ENCODE results near the gene ALKBH8. TPM values are rescaled to one million over a fixed set of nuclear protein-coding genes. Genes with fewer than 3 reads are reported as not detected.
"Not testable (repeated sequence)": the region's sequence is repeated elsewhere in the genome, so short reads cannot be mapped to it uniquely, and the experiment has no call there.

The ALKBH8 gene
- total RNA-seq, 1 donor from 2014 or later, result 11.8 TPM

DNA sequence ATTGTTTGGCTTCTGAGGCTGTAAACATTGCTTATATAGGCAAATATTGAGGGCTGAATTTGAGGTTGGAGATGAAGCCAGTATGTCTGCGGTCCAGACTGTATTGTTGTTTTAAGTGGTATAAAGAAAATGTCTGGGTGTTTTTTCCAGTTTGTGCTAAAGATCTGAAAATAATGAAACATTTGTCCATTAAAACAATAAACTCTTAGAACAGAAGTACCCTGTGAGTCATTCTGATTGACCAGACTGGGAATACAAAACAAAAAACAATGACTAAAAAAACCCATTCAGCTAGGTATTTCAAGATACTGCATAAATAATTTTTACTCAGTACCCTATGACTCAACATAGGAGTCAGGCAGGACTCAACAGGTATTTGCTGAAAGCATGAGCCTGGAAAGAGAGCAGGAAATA, 20.4 kb downstream of the ALKBH8 start:
- H3K27ac Mint-ChIP-seq, result no peak overlapping the region

GRCh38 chr11:107538821-107539220, 26.7 kb downstream of the ALKBH8 start:
- Histone ChIP-seq H2AFZ (replicated peaks) (no peak overlapping the region), H4K20me1 (ENCODE audit: low read depth) (no peaks in the 10 kb centered on the region), H3K79me2 (ENCODE audit: low read depth) (no peaks in the 10 kb centered on the region), H3K9me3 (ENCODE audit: low read depth) (no peaks in the 10 kb centered on the region), H3K4me3 (no peak overlapping the region), H3K4me2 (no peak overlapping the region), H3K9ac (no peak overlapping the region), H3F3A (ENCODE audit: low read depth) (no peaks in the 10 kb centered on the region), H3K27ac (no peak overlapping the region), H3K27me3 (no peaks in the 10 kb centered on the region), H3K4me1 (no peaks in the 10 kb centered on the region), H3K36me3 (no peaks in the 10 kb centered on the region)
- no peaks in the 10 kb centered on the region for H3K9me3 Mint-ChIP-seq
- no peak overlapping the region for H3K27ac Mint-ChIP-seq
- no peaks in the 10 kb centered on the region for H3K27me3 Mint-ChIP-seq (ENCODE audit: insufficient read depth, low read depth)
- peaks cover 8% of the 10 kb centered on the region for H3K36me3 Mint-ChIP-seq
- no peak for DNase-seq (ENCODE audit: low spot score)
- no peak overlapping the region for H3K4me3 Mint-ChIP-seq
- H3K4me1 Mint-ChIP-seq, result no peaks in the 10 kb centered on the region
- TF ChIP-seq CTCF (IDR thresholded peaks at IDR 0.05) (no peak), EZH2phosphoT487 (IDR thresholded peaks at IDR 0.05) (no peak), EZH2 (IDR thresholded peaks at IDR 0.05) (no peak)

More for the DNA sequence above, 20.4 kb downstream of the ALKBH8 start:
- Histone ChIP-seq H3K79me2 (ENCODE audit: low read depth) (no peaks in the 10 kb centered on the region), H4K20me1 (ENCODE audit: low read depth) (no peaks in the 10 kb centered on the region), H3K36me3 (no peaks in the 10 kb centered on the region), H3F3A (ENCODE audit: low read depth) (peaks cover 3% of the 10 kb centered on the region), H3K9me3 (ENCODE audit: low read depth) (no peaks in the 10 kb centered on the region), H3K27me3 (no peaks in the 10 kb centered on the region), H3K27ac (no peak overlapping the region), H3K4me1 (no peaks in the 10 kb centered on the region), H3K9ac (no peak overlapping the region), H2AFZ (replicated peaks) (no peak overlapping the region), H3K4me2 (no peak overlapping the region), H3K4me3 (no peak overlapping the region)
- no peaks in the 10 kb centered on the region for H3K9me3 Mint-ChIP-seq
- no peak for TF ChIP-seq CTCF (IDR thresholded peaks at IDR 0.05)
- TF ChIP-seq EZH2 (IDR thresholded peaks at IDR 0.05), result no peak
- no peak for TF ChIP-seq EZH2phosphoT487 (IDR thresholded peaks at IDR 0.05)
- no peaks in the 10 kb centered on the region for H3K4me1 Mint-ChIP-seq
- H3K4me3 Mint-ChIP-seq, result no peak overlapping the region
- H3K36me3 Mint-ChIP-seq, result no peaks in the 10 kb centered on the region
- DNase-seq (ENCODE audit: low spot score), result no peak
- H3K27me3 Mint-ChIP-seq (ENCODE audit: insufficient read depth, low read depth), result no peaks in the 10 kb centered on the region

DNA sequence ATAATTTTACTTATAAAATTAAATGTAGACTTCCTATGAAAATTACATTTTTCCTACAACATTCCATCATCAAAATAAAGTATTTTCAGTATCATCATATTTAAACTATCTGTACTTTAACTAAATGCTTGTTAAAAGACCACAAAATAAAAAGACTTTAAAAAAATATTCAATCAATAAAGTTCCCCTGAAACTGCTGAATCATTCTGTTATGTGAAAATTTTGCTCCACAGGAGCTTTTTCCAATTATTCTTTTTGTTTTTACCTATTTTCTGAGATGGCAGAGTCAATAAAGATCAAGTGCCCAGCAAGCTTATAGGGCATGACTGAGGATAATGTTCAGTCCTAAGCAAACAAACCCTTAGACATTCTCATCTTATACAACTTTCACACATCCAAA, 27.3 kb downstream of the ALKBH8 start:
- Histone ChIP-seq H3K9me3 (ENCODE audit: low read depth) (no peaks in the 10 kb centered on the region), H3K27me3 (no peaks in the 10 kb centered on the region), H3K79me2 (ENCODE audit: low read depth) (no peaks in the 10 kb centered on the region), H3K4me1 (no peaks in the 10 kb centered on the region), H3K4me3 (no peak overlapping the region), H3K9ac (no peak overlapping the region), H4K20me1 (ENCODE audit: low read depth) (no peaks in the 10 kb centered on the region), H3K4me2 (no peak overlapping the region), H3K36me3 (no peaks in the 10 kb centered on the region), H2AFZ (replicated peaks) (no peak overlapping the region), H3F3A (ENCODE audit: low read depth) (no peaks in the 10 kb centered on the region), H3K27ac (no peak overlapping the region)
- Mint-ChIP-seq H3K36me3 (peaks cover 8% of the 10 kb centered on the region), H3K27ac (no peak overlapping the region), H3K4me3 (no peak overlapping the region), H3K9me3 (no peaks in the 10 kb centered on the region), H3K27me3 (ENCODE audit: insufficient read depth, low read depth) (no peaks in the 10 kb centered on the region), H3K4me1 (no peaks in the 10 kb centered on the region)
- TF ChIP-seq CTCF (IDR thresholded peaks at IDR 0.05) (no peak), EZH2 (IDR thresholded peaks at IDR 0.05) (no peak), EZH2phosphoT487 (IDR thresholded peaks at IDR 0.05) (no peak)
- no peak for DNase-seq (ENCODE audit: low spot score)

- H3K27me3 Mint-ChIP-seq (ENCODE audit: insufficient read depth, low read depth), result not testable (repeated sequence)
Observed at GRCh38 chr11:107537155-107537554, 28.4 kb downstream of the ALKBH8 start.

More at GRCh38 chr11:107537155-107537554, 28.4 kb downstream of the ALKBH8 start:
- not testable (repeated sequence) for H4K20me1 ChIP-seq (ENCODE audit: low read depth); H3K27ac ChIP-seq; H3K4me3 Mint-ChIP-seq; H3K9me3 Mint-ChIP-seq; H3K27me3 ChIP-seq; H2AFZ ChIP-seq (replicated peaks); H3K9ac ChIP-seq; H3K79me2 ChIP-seq (ENCODE audit: low read depth); H3K4me3 ChIP-seq; H3K4me2 ChIP-seq; H3K36me3 Mint-ChIP-seq; H3K4me1 ChIP-seq; H3K4me1 Mint-ChIP-seq; H3F3A ChIP-seq (ENCODE audit: low read depth); DNase-seq (ENCODE audit: low spot score); H3K9me3 ChIP-seq (ENCODE audit: low read depth); H3K27ac Mint-ChIP-seq; H3K36me3 ChIP-seq
